OCI-LY3 (cell line): Measurements from ENCODE around the gene COPB2.
"Not testable (repeated sequence)": the region's sequence is repeated elsewhere in the genome, so short reads cannot be mapped to it uniquely, and the experiment has no call there.

Source experiments
- H2AFZ ChIP-seq: fragments of 200-600, 300-600 bp; shearing (Covaris generic); 2 replicates; pipeline ENCODE4 v1.6.0; 2014; ENCODE audit warnings: antibody characterized with exemption, low read depth, low read length
- H3K27ac ChIP-seq: fragments of 200-600, 300-600 bp; sonication (generic); 2 replicates; pipeline ENCODE4 v1.5.1; 2014; ENCODE audit warnings: mild to moderate bottlenecking, low read length, moderate library complexity, mixed read lengths
- H3K27me3 ChIP-seq: fragments of 200-600, 300-600 bp; sonication (generic); 2 replicates; pipeline ENCODE4 v1.6.1; 2014; ENCODE audit warnings: low read depth, low read length, mixed read lengths
- H3K36me3 ChIP-seq: fragments of 200-600, 300-600 bp; sonication (generic); replicated peaks from 2 replicates; pipeline ENCODE3; 2014; ENCODE audit warnings: low read depth, low read length, mixed read lengths
- H3K4me1 ChIP-seq: fragments of 300-600, 200-600 bp; sonication (generic); 2 replicates; pipeline ENCODE4 v1.6.1; 2014; ENCODE audit warnings: low read length, mixed read lengths
- H3K4me2 ChIP-seq: fragments of 200-600, 300-600 bp; sonication (generic); 2 replicates; pipeline ENCODE4 v1.6.1; 2014; ENCODE audit warnings: low read length, mixed read lengths
- H3K4me3 ChIP-seq: fragments of 300-600, 200-600 bp; sonication (generic); 2 replicates; pipeline ENCODE4 v1.5.1; 2014; ENCODE audit warnings: antibody characterized with exemption, mild to moderate bottlenecking, low read length, moderate library complexity
- H3K79me2 ChIP-seq: fragments of 300-600, 200-600 bp; shearing (Covaris generic); 2 replicates; pipeline ENCODE4 v1.6.1; 2014; ENCODE audit warnings: mild to moderate bottlenecking, low read length, mixed read lengths
- H3K9ac ChIP-seq: fragments of 300-600, 200-600 bp; shearing (Covaris generic); 2 replicates; pipeline ENCODE4 v1.6.0; 2014; ENCODE audit warnings: mild to moderate bottlenecking, low read length, moderate library complexity
- H3K9me3 ChIP-seq: fragments of 200-600, 300-600 bp; shearing (Covaris generic); 2 replicates; pipeline ENCODE4 v1.6.1; 2014; ENCODE audit warnings: low read length, mixed read lengths; ENCODE audit not compliant: insufficient read depth
- H4K20me1 ChIP-seq: fragments of 200-600, 300-600 bp; sonication (generic); 2 replicates; pipeline ENCODE4 v1.6.1; 2016; ENCODE audit warnings: low read length, mixed read lengths; ENCODE audit not compliant: insufficient read depth
- CTCF ChIP-seq: fragments of 200-600, 300-600 bp; sonication (generic); IDR thresholded peaks from 2 replicates; pipeline ENCODE4 v1.5.1; 2014; ENCODE audit warnings: antibody characterized with exemption, low read length, low read depth
- EZH2phosphoT487 ChIP-seq: fragments of 200-600 bp; shearing (Covaris generic); IDR thresholded peaks from 2 replicates; pipeline ENCODE4 v1.6.1; 2018; ENCODE audit warnings: antibody characterized with exemption, mixed run types, low read depth

Gene COPB2

GRCh38 chr3:139338405-139338804 lies 51.0 kb downstream of the COPB2 start:
- Histone ChIP-seq H3K27ac (no peak overlapping the region), H3K27me3 (no peaks in the 10 kb centered on the region; the same call in 1 of the 2 replicates), H3K36me3 (no peaks in the 10 kb centered on the region), H3K9ac (no peak overlapping the region), H4K20me1 (no peaks in the 10 kb centered on the region), H3K79me2 (no peaks in the 10 kb centered on the region), H3K4me2 (no peak overlapping the region), H2AFZ (no peak overlapping the region), H3K4me1 (no peaks in the 10 kb centered on the region), H3K9me3 (no peaks in the 10 kb centered on the region), H3K4me3 (no peak overlapping the region)
- TF ChIP-seq CTCF (no peak), EZH2phosphoT487 (no peak)

GRCh38 chr3:139334675-139335074 lies 54.8 kb downstream of the COPB2 start:
- not testable (repeated sequence) for H4K20me1 ChIP-seq, H3K9me3 ChIP-seq, H3K4me3 ChIP-seq, H3K4me1 ChIP-seq, H3K9ac ChIP-seq, H3K27ac ChIP-seq, H3K36me3 ChIP-seq, H3K4me2 ChIP-seq, H3K79me2 ChIP-seq, H2AFZ ChIP-seq
- peaks cover 16% of the 10 kb centered on the region for H3K27me3 ChIP-seq

- H3K9me3 ChIP-seq = no peaks in the 10 kb centered on the region
- H2AFZ ChIP-seq = no peak overlapping the region
- peaks cover 2% of the 10 kb centered on the region; the same call in 1 of the 2 replicates for H3K4me1 ChIP-seq
- H3K27me3 ChIP-seq = peaks cover 16% of the 10 kb centered on the region
- H3K79me2 ChIP-seq = no peaks in the 10 kb centered on the region
- no peak overlapping the region for H3K4me2 ChIP-seq
- no peak for TF ChIP-seq CTCF
- no peak for TF ChIP-seq EZH2phosphoT487
- H3K36me3 ChIP-seq = no peaks in the 10 kb centered on the region
- no peak overlapping the region for H3K4me3 ChIP-seq
- H3K9ac ChIP-seq = no peak overlapping the region
- no peaks in the 10 kb centered on the region for H4K20me1 ChIP-seq
- H3K27ac ChIP-seq = no peak overlapping the region
These were observed 57.4 kb downstream of the COPB2 start for GRCh38 chr3:139332092-139332491.

GRCh38 chr3:139329364-139329850 lies 60.0 kb downstream of the COPB2 start:
- H3K4me3 ChIP-seq = peak overlapping the region; percentile 77
- H4K20me1 ChIP-seq = no peaks in the 10 kb centered on the region
- no peak overlapping the region for H3K27ac ChIP-seq
- H3K4me1 ChIP-seq = peaks cover 2% of the 10 kb centered on the region; the same call in 1 of the 2 replicates
- H3K27me3 ChIP-seq = peaks cover 16% of the 10 kb centered on the region
- H3K4me2 ChIP-seq = peak overlapping the region; percentile 86
- H2AFZ ChIP-seq = peak overlapping the region; percentile 97
- H3K36me3 ChIP-seq = no peaks in the 10 kb centered on the region
- no peaks in the 10 kb centered on the region for H3K9me3 ChIP-seq
- H3K9ac ChIP-seq = peak overlapping the region; percentile 14; the same call in 1 of the 2 replicates
- no peaks in the 10 kb centered on the region for H3K79me2 ChIP-seq
- no peak for TF ChIP-seq EZH2phosphoT487
- peak; percentile 99 for TF ChIP-seq CTCF

- no peaks in the 10 kb centered on the region for H4K20me1 ChIP-seq
- no peak overlapping the region for H3K4me2 ChIP-seq
- H3K79me2 ChIP-seq = no peaks in the 10 kb centered on the region
- H3K36me3 ChIP-seq = no peaks in the 10 kb centered on the region
- no peak overlapping the region for H3K9ac ChIP-seq
- H3K27me3 ChIP-seq = peaks cover 19% of the 10 kb centered on the region
- no peaks in the 10 kb centered on the region for H3K9me3 ChIP-seq
- no peak overlapping the region for H3K4me3 ChIP-seq
- peaks cover 2% of the 10 kb centered on the region; the same call in 1 of the 2 replicates for H3K4me1 ChIP-seq
- no peak overlapping the region for H2AFZ ChIP-seq
- H3K27ac ChIP-seq = no peak overlapping the region
- TF ChIP-seq EZH2phosphoT487 = no peak
These were observed 61.1 kb downstream of the COPB2 start for GRCh38 chr3:139328356-139328755.
